B cell (primary cell): Measurements from ENCODE around the gene TRUB1. TPM values are rescaled to one million over a fixed set of nuclear protein-coding genes. Genes with fewer than 3 reads are reported as not detected.

Experiments used
- ATAC-seq: fragments of 200-7000 bp; cut with Tn5 transposase; one replicate; pipeline ENCODE4 v1.10.0; 2021; ENCODE audit warnings: low read depth, mild to moderate bottlenecking, moderate number of reproducible peaks, moderate library complexity
- CTCF ChIA-PET: fragments of 350-600 bp; sonication (Branson Sonifier 250); formaldehyde crosslinking; loops from one replicate; lab custom pipeline; 2021; ENCODE audit warnings: antibody characterized with exemption, inconsistent platforms; lab: Charles Lee
- POLR2A ChIA-PET: fragments of 350-600 bp; sonication (Branson Sonifier 250); formaldehyde crosslinking; loops from one replicate; lab custom pipeline; 2021; ENCODE audit warnings: antibody characterized with exemption; lab: Charles Lee
- DNase-seq: peaks from one replicate; pipeline ENCODE4 v3.0.0; 2013
- H2AFZ ChIP-seq: 2 replicates; pipeline ENCODE4 v1.6.1; 2012; ENCODE audit warnings: mild to moderate bottlenecking, low read depth, low read length; ENCODE audit not compliant: insufficient read depth, poor library complexity, severe bottlenecking
- H3K27ac ChIP-seq, 2 donors: 1 replicate in 1 of 2; 2 replicates in 1 of 2; pipeline ENCODE4 v1.5.1; 2012 to 2013; ENCODE audit warnings: low read length in 2 of 2, mild to moderate bottlenecking in 2 of 2, moderate library complexity in 1 of 2
- H3K27me3 ChIP-seq, 4 experiments: fragments of 200-600 bp in 1 of 4; sonication (generic) in 1 of 4; replicated peaks in 1 of 4; 1 replicate in 2 of 4; 2 replicates in 2 of 4; pipeline versions ENCODE4 v1.6.1 to v1.7.0; 2013 to 2016; ENCODE audit warnings: low read length in 3 of 4, mild to moderate bottlenecking in 2 of 4, mixed read lengths in 1 of 4, moderate library complexity in 1 of 4; ENCODE audit not compliant: insufficient read depth in 4 of 4, control insufficient read depth in 3 of 4; ENCODE audit errors: control extremely low read depth in 1 of 4
- H3K36me3 ChIP-seq, 2 experiments: replicated peaks in 1 of 2; 1 replicate in 1 of 2; 2 replicates in 1 of 2; pipeline versions ENCODE4 v1.6.1 to v1.7.1; 2013; ENCODE audit warnings: low read length in 1 of 2; ENCODE audit not compliant: insufficient read depth in 2 of 2, control insufficient read depth in 1 of 2; ENCODE audit errors: control extremely low read depth in 1 of 2, extremely low read depth in 1 of 2
- H3K4me1 ChIP-seq, 2 donors: fragments of 200-600 bp in 1 of 2; sonication (generic) in 1 of 2; 1 replicate in 1 of 2; 2 replicates in 1 of 2; pipeline versions ENCODE4 v1.5.1 to v1.6.1; 2013 to 2017; ENCODE audit warnings: low read length in 2 of 2; ENCODE audit not compliant: control insufficient read depth in 2 of 2, insufficient read depth in 2 of 2
- H3K4me2 ChIP-seq: replicated peaks from 2 replicates; pipeline ENCODE3; 2012; ENCODE audit warnings: mild to moderate bottlenecking, low read depth, low read length; ENCODE audit not compliant: poor library complexity, severe bottlenecking
- H3K4me3 ChIP-seq, 5 experiments: fragments of 200-600 bp in 1 of 5; sonication (generic) in 1 of 5; 1 replicate in 3 of 5; 2 replicates in 2 of 5; pipeline versions ENCODE4 v1.5.1 to v1.7.0; 2011 to 2016; ENCODE audit warnings: low read length in 4 of 5, mild to moderate bottlenecking in 4 of 5, low read depth in 2 of 5, control low read depth in 1 of 5, moderate library complexity in 1 of 5; ENCODE audit not compliant: insufficient read depth in 1 of 5; ENCODE audit errors: control extremely low read depth in 1 of 5, extremely low read depth in 1 of 5
- H3K79me2 ChIP-seq: fragments of 200-600 bp; sonication (generic); one replicate; pipeline ENCODE4 v1.6.0; 2016; ENCODE audit warnings: low read length; ENCODE audit not compliant: control insufficient read depth, insufficient read depth
- H3K9ac ChIP-seq: fragments of 200-600 bp; sonication (generic); 2 replicates; pipeline ENCODE4 v1.6.1; 2017; ENCODE audit warnings: mild to moderate bottlenecking, low read length, moderate library complexity
- H3K9me3 ChIP-seq, 3 donors: one replicate each; pipeline versions ENCODE4 v1.6.1 to v1.7.1; 2013; ENCODE audit warnings: low read length in 2 of 3; ENCODE audit not compliant: control insufficient read depth in 2 of 3, insufficient read depth in 1 of 3; ENCODE audit errors: control extremely low read depth in 1 of 3
- H4K20me1 ChIP-seq: 2 replicates; pipeline ENCODE4 v1.6.0; 2012; ENCODE audit warnings: mild to moderate bottlenecking, low read length; ENCODE audit not compliant: insufficient read depth, control insufficient read depth, poor library complexity, severe bottlenecking
- H3K27ac Mint-ChIP-seq: one replicate; pipeline ENCODE4 v1.8.0; 2021; ENCODE audit warnings: mixed read lengths
- H3K27me3 Mint-ChIP-seq: one replicate; pipeline ENCODE4 v1.8.0; 2021; ENCODE audit warnings: mixed read lengths
- H3K4me1 Mint-ChIP-seq: one replicate; pipeline ENCODE4 v1.8.0; 2021; ENCODE audit warnings: mixed read lengths
- H3K4me3 Mint-ChIP-seq: one replicate; pipeline ENCODE4 v1.8.0; 2021; ENCODE audit warnings: mixed read lengths
- H3K9me3 Mint-ChIP-seq: one replicate; pipeline ENCODE4 v1.8.0; 2022; ENCODE audit warnings: mixed read lengths; ENCODE audit not compliant: insufficient read depth
- CTCF ChIP-seq: fragments of 200-600 bp; IDR thresholded peaks from one replicate; pipeline ENCODE4 v1.8.0; 2022; ENCODE audit warnings: antibody characterized with exemption, mild to moderate bottlenecking
- EZH2 ChIP-seq: IDR thresholded peaks from 2 replicates; pipeline ENCODE4 v1.6.1; 2012; ENCODE audit warnings: borderline replicate concordance, low read depth, mild to moderate bottlenecking, moderate library complexity, low read length; ENCODE audit not compliant: insufficient read depth, poor library complexity, severe bottlenecking
- WGBS: methylation state at CpG from one replicate; pipeline ENCODE4 v1.1.5; 2013; ENCODE audit warnings: missing lambda C conversion rate; ENCODE audit not compliant: insufficient coverage; 5-methylcytosine and 5-hydroxymethylcytosine counted together
- intact Hi-C: fragments of 100-400 bp; cut with micrococcal nuclease; formaldehyde crosslinking; loops from one replicate; pipeline ENCODE4 v1.10.0; 2022
- polyA plus RNA-seq: library from polyadenylated mRNA; depleted of rRNA; stranded (reverse); fragments of >200 nt; gene quantifications from 2 replicates; pipeline ENCODE4 v1.2.3, GENCODE V29; 2012
- total RNA-seq, 2 donors: library from RNA; stranded (reverse); fragments of 120-200 nt in 1 of 2; gene quantifications; 1 replicate in 1 of 2; 2 replicates in 1 of 2; pipeline versions ENCODE4 v1.2.3 to v1.2.4, GENCODE V29; 2013 to 2022

TRUB1 gene
- total and polyA plus RNA-seq, 2 donors (not counting 1 experiment from before 2014, with no cell fraction given): 6.5 to 15.7 TPM

GRCh38 chr10:114922003-114922402 is 16.0 kb upstream of the TRUB1 start:
- intact Hi-C loops: no loop called here
- CTCF ChIA-PET: no interaction called here

GRCh38 chr10:114923551-114923950 is 14.4 kb upstream of the TRUB1 start:
- intact Hi-C loops: no loop called here
- DNase-seq (no peak), ATAC-seq (no peak)
- no peaks in the 10 kb centered on the region for H3K79me2 ChIP-seq
- no CpG with 5 or more reads among the region's 2 CpGs for WGBS
- no peak overlapping the region for H3K27ac Mint-ChIP-seq
- POLR2A ChIA-PET: no interaction called here
- no peaks in the 10 kb centered on the region for H3K36me3 ChIP-seq
- H3K4me3 Mint-ChIP-seq: no peak overlapping the region
- CTCF ChIA-PET: no interaction called here
- H3K9ac ChIP-seq: no peak overlapping the region
- no peaks in the 10 kb centered on the region for H4K20me1 ChIP-seq
- H3K4me3 ChIP-seq: no peak overlapping the region
- H3K27me3 ChIP-seq: no peaks in the 10 kb centered on the region
- H3K4me1 ChIP-seq: no peaks in the 10 kb centered on the region
- peaks cover 3% of the 10 kb centered on the region for H3K4me1 Mint-ChIP-seq
- no peak overlapping the region for H3K4me2 ChIP-seq
- no peak overlapping the region for H2AFZ ChIP-seq
- H3K27ac ChIP-seq: no peak overlapping the region
- no peaks in the 10 kb centered on the region for H3K9me3 Mint-ChIP-seq
- H3K27me3 Mint-ChIP-seq: peaks cover 22% of the 10 kb centered on the region
- no peaks in the 10 kb centered on the region for H3K9me3 ChIP-seq
- no peak for TF ChIP-seq EZH2
- no peak for TF ChIP-seq CTCF

More at GRCh38 chr10:114922003-114922402, 16.0 kb upstream of the TRUB1 start:
- Mint-ChIP-seq H3K4me3 (no peak overlapping the region), H3K4me1 (peaks cover 3% of the 10 kb centered on the region), H3K9me3 (no peaks in the 10 kb centered on the region), H3K27me3 (peaks cover 26% of the 10 kb centered on the region), H3K27ac (no peak overlapping the region)
- no peaks in the 10 kb centered on the region for H3K4me1 ChIP-seq
- H3K79me2 ChIP-seq: no peaks in the 10 kb centered on the region
- POLR2A ChIA-PET: no interaction called here
- DNase-seq: no peak
- no peak overlapping the region for H3K4me3 ChIP-seq
- H4K20me1 ChIP-seq: no peaks in the 10 kb centered on the region
- H3K9me3 ChIP-seq: no peaks in the 10 kb centered on the region
- H3K36me3 ChIP-seq: no peaks in the 10 kb centered on the region
- WGBS: no CpG with 5 or more reads among the region's 4 CpGs
- ATAC-seq: no peak
- no peak overlapping the region for H3K27ac ChIP-seq
- TF ChIP-seq EZH2 (no peak), CTCF (no peak)
- H3K9ac ChIP-seq: no peak overlapping the region
- no peak overlapping the region for H3K4me2 ChIP-seq
- no peak overlapping the region for H2AFZ ChIP-seq
- H3K27me3 ChIP-seq: no peaks in the 10 kb centered on the region
